Esophagus squamous epithelium (tissue), 5 donors: ENCODE data around the gene CCNJ. TPM values are rescaled to one million over a fixed set of nuclear protein-coding genes. Genes with fewer than 3 reads are reported as not detected.

ENCODE experiments used
- DNase-seq: peaks from one replicate; lab custom pipeline; 2025; lab: John Stamatoyannopoulos, UW
- H3K27ac ChIP-seq, 4 donors: fragments of 200-600 bp; sonication (generic); one replicate each; pipeline ENCODE4 v1.5.1; 2016 to 2019; ENCODE audit warnings: mild to moderate bottlenecking in 1 of 4
- H3K27me3 ChIP-seq, 4 donors: fragments of 200-600 bp; sonication (generic); 1 replicate in 3 of 4; 2 replicates in 1 of 4; pipeline versions ENCODE4 v1.5.1 to v1.6.0; 2017 to 2021; ENCODE audit warnings: antibody characterized with exemption in 1 of 4
- H3K36me3 ChIP-seq, 3 donors: fragments of 200-600 bp; sonication (generic); one replicate each; pipeline ENCODE4 v1.5.1; 2016 to 2019
- H3K4me1 ChIP-seq, 3 donors: fragments of 200-600 bp; sonication (generic); one replicate each; pipeline ENCODE4 v1.5.1; 2017 to 2019
- H3K4me3 ChIP-seq, 4 donors: fragments of 200-600 bp; sonication (generic); 1 replicate in 3 of 4; 2 replicates in 1 of 4; pipeline ENCODE4 v1.5.1; 2016 to 2019; ENCODE audit warnings: mild to moderate bottlenecking in 2 of 4, moderate library complexity in 1 of 4
- H3K9me3 ChIP-seq, 3 donors: fragments of 200-600 bp; sonication (generic); one replicate each; pipeline ENCODE4 v1.5.1; 2016 to 2019
- CTCF ChIP-seq, 6 experiments: fragments of 450-650 bp in 4 of 6; fragments of 200-600 bp in 2 of 6; sonication (generic) in 2 of 6; IDR thresholded peaks; one replicate each; pipeline ENCODE4 v1.5.1; 2016 to 2019; ENCODE audit warnings: antibody characterized with exemption in 6 of 6, mild to moderate bottlenecking in 4 of 6, moderate library complexity in 4 of 6
- POLR2A ChIP-seq, 4 donors: fragments of 450-650 bp; IDR thresholded peaks; one replicate each; pipeline ENCODE4 v1.6.1; 2017; ENCODE audit warnings: antibody characterized with exemption in 4 of 4, mild to moderate bottlenecking in 4 of 4, moderate library complexity in 3 of 4
- WGBS, 2 donors: methylation state at CpG; one replicate each; pipeline ENCODE4 v1.1.5; 2018; 5-methylcytosine and 5-hydroxymethylcytosine counted together
- intact Hi-C: fragments of 100-400 bp; cut with DNase I; formaldehyde crosslinking; loops from one replicate; pipeline ENCODE4 v1.15.0; 2022
- total RNA-seq, 4 donors: library from RNA; depleted of rRNA; stranded (reverse); fragments of >200 nt; gene quantifications; one replicate each; pipeline ENCODE4 v1.1.0, GENCODE V29; 2016
- donor health status: DM: yes; HTN: yes; CAD: no.

Gene CCNJ
- total RNA-seq, 4 donors from 2014 or later, result 1.5 to 4.2 (median 2.8) TPM

- H3K36me3 ChIP-seq, result peaks cover 0 to 63% (median 0%) of the 10 kb centered on the region in 3 donors
- H3K4me3 ChIP-seq, result no peak overlapping the region
- H3K4me1 ChIP-seq, result no peaks in the 10 kb centered on the region
- no peak overlapping the region for H3K27ac ChIP-seq
- H3K27me3 ChIP-seq, result no peaks in the 10 kb centered on the region
- H3K9me3 ChIP-seq, result no peaks in the 10 kb centered on the region
- TF ChIP-seq CTCF (IDR thresholded peaks at IDR 0.05) (no peak), POLR2A (IDR thresholded peaks at IDR 0.05) (no peak)
- 89 to 93% methylated on average over 7 of the region's 7 CpGs for WGBS, 2 donors
- no peak for DNase-seq
- intact Hi-C loops, result no loop called here
These were observed 13.4 kb downstream of the CCNJ start for GRCh38 chr10:96056787-96057186.

- H3K27me3 ChIP-seq, result no peaks in the 10 kb centered on the region
- DNase-seq, result no peak
- no peaks in the 10 kb centered on the region for H3K9me3 ChIP-seq
- H3K27ac ChIP-seq, result no peak overlapping the region
- H3K4me1 ChIP-seq, result no peaks in the 10 kb centered on the region
- no peak overlapping the region for H3K4me3 ChIP-seq
- intact Hi-C loops, result no loop called here
- peaks cover 0 to 60% (median 0%) of the 10 kb centered on the region in 3 donors for H3K36me3 ChIP-seq
- WGBS, 2 donors, result 87 to 95% methylated on average over 3 of the region's 3 CpGs
- TF ChIP-seq POLR2A (IDR thresholded peaks at IDR 0.05) (no peak), CTCF (IDR thresholded peaks at IDR 0.05) (no peak)
These were observed 17.8 kb downstream of the CCNJ start for GRCh38 chr10:96061232-96061631.

GRCh38 chr10:96072674-96073073 is 29.3 kb downstream of the CCNJ start:
- Histone ChIP-seq H3K4me1 (no peaks in the 10 kb centered on the region), H3K27me3 (no peaks in the 10 kb centered on the region), H3K9me3 (no peaks in the 10 kb centered on the region), H3K36me3 (no peaks in the 10 kb centered on the region), H3K4me3 (no peak overlapping the region), H3K27ac (no peak overlapping the region)
- WGBS, 2 donors, result 79 to 87% methylated on average over 2 of the region's 2 CpGs
- intact Hi-C loops, result no loop called here
- no peak for DNase-seq
- no peak for TF ChIP-seq POLR2A (IDR thresholded peaks at IDR 0.05)
- TF ChIP-seq CTCF (IDR thresholded peaks at IDR 0.05), result no peak

GRCh38 chr10:96073722-96074121 is 30.3 kb downstream of the CCNJ start:
- DNase-seq, result no peak
- 50 to 82% methylated on average over 1 of the region's 1 CpG for WGBS, 2 donors
- no peaks in the 10 kb centered on the region for H3K4me1 ChIP-seq
- H3K4me3 ChIP-seq, result no peak overlapping the region
- no peak for TF ChIP-seq POLR2A (IDR thresholded peaks at IDR 0.05)
- TF ChIP-seq CTCF (IDR thresholded peaks at IDR 0.05), result no peak
- intact Hi-C loops, result no loop called here
- no peak overlapping the region for H3K27ac ChIP-seq
- no peaks in the 10 kb centered on the region for H3K9me3 ChIP-seq
- no peaks in the 10 kb centered on the region for H3K27me3 ChIP-seq
- no peaks in the 10 kb centered on the region for H3K36me3 ChIP-seq

GRCh38 chr10:96074776-96075175 is 31.4 kb downstream of the CCNJ start:
- no peak overlapping the region for H3K4me3 ChIP-seq
- DNase-seq, result no peak
- H3K27ac ChIP-seq, result no peak overlapping the region
- intact Hi-C loops, result no loop called here
- TF ChIP-seq POLR2A (IDR thresholded peaks at IDR 0.05) (no peak), CTCF (IDR thresholded peaks at IDR 0.05) (no peak)
- no peaks in the 10 kb centered on the region for H3K9me3 ChIP-seq
- WGBS, 2 donors, result 92% methylated on average over 3 of the region's 3 CpGs
- H3K27me3 ChIP-seq, result no peaks in the 10 kb centered on the region
- no peaks in the 10 kb centered on the region for H3K36me3 ChIP-seq
- no peaks in the 10 kb centered on the region for H3K4me1 ChIP-seq
